SK-N-SH (cell line): ENCODE measurements around the gene ACACA. TPM values are rescaled to one million over a fixed set of nuclear protein-coding genes. Genes with fewer than 3 reads are reported as not detected.
A peak's percentile ranks its signal among the peaks of the same experiment; 100 is the strongest.

Experiments
- CTCF ChIA-PET: fragments of 300-600, 350-600 bp; formaldehyde crosslinking; extraction: SDS; loops from one replicate; lab custom pipeline; 2021; lab: Yijun Ruan, JAX
- POLR2A ChIA-PET: fragments of 350-600 bp; sonication (Branson Sonifier 250); formaldehyde crosslinking; extraction: SDS; loops from one replicate; lab custom pipeline; 2020; ENCODE audit warnings: antibody characterized with exemption, inconsistent platforms; lab: Yijun Ruan, JAX
- DNase-seq: peaks from one replicate; pipeline ENCODE4 v3.0.0; 2012
- H2AFZ ChIP-seq: fragments of 200-600 bp; sonication (generic); 2 replicates; pipeline ENCODE4 v1.8.1; 2016; ENCODE audit warnings: antibody characterized with exemption, mild to moderate bottlenecking, low read depth
- H3F3A ChIP-seq: fragments of 200-600 bp; sonication (generic); replicated peaks from 2 replicates; pipeline ENCODE3; 2016; ENCODE audit warnings: antibody characterized with exemption, mild to moderate bottlenecking; ENCODE audit not compliant: insufficient read depth
- H3K27ac ChIP-seq, 2 experiments: fragments of 200-500 bp in 1 of 2; fragments of 200-600 bp in 1 of 2; sonication (Bioruptor generic) in 1 of 2; sonication (generic), shearing (Covaris generic) in 1 of 2; 2 replicates each; pipeline versions ENCODE4 v1.5.1 to v1.6.1; 2014 to 2016; ENCODE audit warnings: low read depth in 2 of 2, inconsistent platforms in 1 of 2, low read length in 1 of 2, mild to moderate bottlenecking in 1 of 2, mixed read lengths in 1 of 2
- H3K27me3 ChIP-seq: fragments of 200-600 bp; sonication (generic), shearing (Covaris generic); 2 replicates; pipeline ENCODE4 v1.6.1; 2016; ENCODE audit warnings: mixed run types; ENCODE audit not compliant: insufficient read depth
- H3K36me3 ChIP-seq, 2 experiments: fragments of 200-500 bp in 1 of 2; fragments of 200-600 bp in 1 of 2; sonication (Bioruptor generic) in 1 of 2; sonication (generic) in 1 of 2; replicated peaks in 1 of 2; 2 replicates each; pipeline versions ENCODE3 to v1.5.1; 2014 to 2016; ENCODE audit warnings: low read length in 1 of 2, mild to moderate bottlenecking in 1 of 2; ENCODE audit not compliant: insufficient read depth in 2 of 2, control insufficient read depth in 1 of 2
- H3K4me1 ChIP-seq, 2 experiments: fragments of 200-500 bp in 1 of 2; fragments of 200-600 bp in 1 of 2; sonication (Bioruptor generic) in 1 of 2; sonication (generic), shearing (Covaris generic) in 1 of 2; 2 replicates each; pipeline versions ENCODE4 v1.5.1 to v1.6.1; 2014 to 2016; ENCODE audit warnings: low read depth in 1 of 2, low read length in 1 of 2, mixed run types in 1 of 2; ENCODE audit not compliant: insufficient read depth in 2 of 2, control insufficient read depth in 1 of 2
- H3K4me2 ChIP-seq: fragments of 200-600 bp; sonication (generic), shearing (Covaris generic); 2 replicates; pipeline ENCODE4 v1.6.1; 2017; ENCODE audit warnings: mixed run types
- H3K4me3 ChIP-seq, 2 experiments: fragments of 200-500 bp in 1 of 2; fragments of 200-600 bp in 1 of 2; sonication (Bioruptor generic) in 1 of 2; sonication (generic), shearing (Covaris generic) in 1 of 2; 2 replicates each; pipeline versions ENCODE4 v1.5.1 to v1.8.1; 2014 to 2016; ENCODE audit warnings: low read depth in 2 of 2, inconsistent platforms in 1 of 2, low read length in 1 of 2, mild to moderate bottlenecking in 1 of 2, mixed read lengths in 1 of 2, moderate library complexity in 1 of 2
- H3K79me2 ChIP-seq: fragments of 200-600 bp; sonication (generic); 2 replicates; pipeline ENCODE4 v1.8.1; 2017; ENCODE audit warnings: mild to moderate bottlenecking; ENCODE audit not compliant: insufficient read depth
- H3K9ac ChIP-seq: fragments of 200-600 bp; sonication (generic); 2 replicates; pipeline ENCODE4 v1.6.1; 2017; ENCODE audit warnings: mixed run types
- H3K9me2 ChIP-seq: fragments of 200-600 bp; sonication (generic); 2 replicates; pipeline ENCODE4 v1.6.1; 2017; ENCODE audit warnings: mixed run types
- H3K9me3 ChIP-seq: fragments of 200-600 bp; sonication (generic); 2 replicates; pipeline ENCODE4 v1.6.1; 2017; ENCODE audit warnings: mixed run types, mild to moderate bottlenecking, moderate library complexity
- H4K20me1 ChIP-seq: fragments of 200-600 bp; sonication (generic); 2 replicates; pipeline ENCODE4 v1.6.1; 2017; ENCODE audit warnings: mild to moderate bottlenecking, mixed run types; ENCODE audit not compliant: insufficient read depth
- CHD2 ChIP-seq: fragments of 150-350 bp; IDR thresholded peaks from 2 replicates; pipeline ENCODE4 v1.6.1; 2018; ENCODE audit warnings: low read length; ENCODE audit not compliant: partially characterized antibody
- EP300 ChIP-seq, 2 experiments: IDR thresholded peaks; 2 replicates each; pipeline versions ENCODE4 v1.4.0 to v1.6.1; 2012; ENCODE audit warnings: borderline replicate concordance in 1 of 2, low read depth in 1 of 2, low read length in 1 of 2
- EZH2phosphoT487 ChIP-seq: fragments of 200-600 bp; sonication (generic); IDR thresholded peaks from 2 replicates; pipeline ENCODE4 v1.6.1; 2017; ENCODE audit warnings: low read depth, mixed run types, mild to moderate bottlenecking, antibody characterized with exemption, moderate library complexity, borderline replicate concordance
- POLR2AphosphoS5 ChIP-seq: IDR thresholded peaks from 2 replicates; pipeline ENCODE4 v1.6.1; 2012; ENCODE audit warnings: low read depth, low read length
- RFX5 ChIP-seq: IDR thresholded peaks from 2 replicates; pipeline ENCODE4 v1.6.1; 2012; ENCODE audit warnings: mild to moderate bottlenecking, improper control_type of control experiment, low read length
- RXRA ChIP-seq: IDR thresholded peaks from 2 replicates; pipeline ENCODE4 v1.4.0; 2012; ENCODE audit warnings: low read depth, mild to moderate bottlenecking, borderline replicate concordance
- SIN3A ChIP-seq: IDR thresholded peaks from 2 replicates; pipeline ENCODE4 v1.6.1; 2012; ENCODE audit warnings: low read depth, mild to moderate bottlenecking, low read length, moderate library complexity, borderline replicate concordance
- TEAD4 ChIP-seq: IDR thresholded peaks from 2 replicates; pipeline ENCODE4 v1.4.0; 2012; ENCODE audit warnings: mild to moderate bottlenecking, borderline replicate concordance; ENCODE audit not compliant: insufficient read depth
- WGBS: methylation state at CpG from one replicate; pipeline ENCODE4 v1.1.6; 2017; ENCODE audit warnings: low lambda C conversion rate; 5-methylcytosine and 5-hydroxymethylcytosine counted together
- polyA plus RNA-seq, 3 experiments: library from polyadenylated mRNA; depleted of rRNA; stranded (reverse); fragments of >200 nt; gene quantifications; 2 replicates each; pipeline ENCODE4 v1.2.3, GENCODE V29; 2012
- TF ChIP-seq, protein P1 (sequence below): fragments of 150-350 bp; IDR thresholded peaks from 2 replicates; pipeline ENCODE4 v1.6.1; 2017; ENCODE audit warnings: antibody characterized with exemption, low read length, low read depth, borderline replicate concordance
- TF ChIP-seq, protein P2 (sequence below): IDR thresholded peaks from 2 replicates; pipeline ENCODE4; 2012
- TF ChIP-seq, protein P3 (sequence below): IDR thresholded peaks from 2 replicates; pipeline ENCODE4 v1.6.1; 2012; ENCODE audit warnings: mild to moderate bottlenecking, low read depth, low read length, moderate library complexity

ACACA gene
- polyA plus RNA-seq, 1 of the 3 experiments (the other 2 are of a cell fraction), result 27.2 TPM

DNA sequence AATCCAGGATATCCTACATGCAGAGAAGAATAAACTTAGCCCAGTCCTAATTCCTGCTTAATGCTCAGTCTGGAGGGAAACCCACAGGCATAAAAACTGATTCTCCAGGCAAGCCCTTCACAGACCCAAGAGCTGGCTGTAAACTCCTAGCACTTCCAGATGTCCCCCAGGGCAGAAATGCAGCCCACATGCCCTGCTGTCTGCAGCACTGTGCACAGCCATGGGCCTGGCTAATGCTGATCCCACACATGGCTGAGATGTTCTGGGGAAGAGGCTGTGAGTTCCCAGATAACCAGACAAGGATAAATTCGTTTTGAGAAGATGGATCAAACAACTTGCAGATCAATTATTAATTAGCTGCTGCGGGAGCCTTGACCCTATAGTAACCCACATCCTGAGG lies 309.5 kb downstream of the ACACA start (continued):
- TF ChIP-seq RFX5 (no peak), EP300 (IDR thresholded peaks at IDR 0.05; ENCODE audit: borderline replicate concordance in 1 of 2, low read depth in 1 of 2, low read length in 1 of 2) (peak in 1 of 2 experiments; percentile 45; a peak in 1 of 4 replicates), RXRA (no peak), SIN3A (no peak)
- TF ChIP-seq, protein P1, sequence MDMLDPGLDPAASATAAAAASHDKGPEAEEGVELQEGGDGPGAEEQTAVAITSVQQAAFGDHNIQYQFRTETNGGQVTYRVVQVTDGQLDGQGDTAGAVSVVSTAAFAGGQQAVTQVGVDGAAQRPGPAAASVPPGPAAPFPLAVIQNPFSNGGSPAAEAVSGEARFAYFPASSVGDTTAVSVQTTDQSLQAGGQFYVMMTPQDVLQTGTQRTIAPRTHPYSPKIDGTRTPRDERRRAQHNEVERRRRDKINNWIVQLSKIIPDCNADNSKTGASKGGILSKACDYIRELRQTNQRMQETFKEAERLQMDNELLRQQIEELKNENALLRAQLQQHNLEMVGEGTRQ, result no peak
- TF ChIP-seq, protein P2, sequence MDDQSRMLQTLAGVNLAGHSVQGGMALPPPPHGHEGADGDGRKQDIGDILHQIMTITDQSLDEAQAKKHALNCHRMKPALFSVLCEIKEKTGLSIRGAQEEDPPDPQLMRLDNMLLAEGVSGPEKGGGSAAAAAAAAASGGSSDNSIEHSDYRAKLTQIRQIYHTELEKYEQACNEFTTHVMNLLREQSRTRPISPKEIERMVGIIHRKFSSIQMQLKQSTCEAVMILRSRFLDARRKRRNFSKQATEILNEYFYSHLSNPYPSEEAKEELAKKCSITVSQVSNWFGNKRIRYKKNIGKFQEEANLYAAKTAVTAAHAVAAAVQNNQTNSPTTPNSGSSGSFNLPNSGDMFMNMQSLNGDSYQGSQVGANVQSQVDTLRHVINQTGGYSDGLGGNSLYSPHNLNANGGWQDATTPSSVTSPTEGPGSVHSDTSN, result no peak

DNA sequence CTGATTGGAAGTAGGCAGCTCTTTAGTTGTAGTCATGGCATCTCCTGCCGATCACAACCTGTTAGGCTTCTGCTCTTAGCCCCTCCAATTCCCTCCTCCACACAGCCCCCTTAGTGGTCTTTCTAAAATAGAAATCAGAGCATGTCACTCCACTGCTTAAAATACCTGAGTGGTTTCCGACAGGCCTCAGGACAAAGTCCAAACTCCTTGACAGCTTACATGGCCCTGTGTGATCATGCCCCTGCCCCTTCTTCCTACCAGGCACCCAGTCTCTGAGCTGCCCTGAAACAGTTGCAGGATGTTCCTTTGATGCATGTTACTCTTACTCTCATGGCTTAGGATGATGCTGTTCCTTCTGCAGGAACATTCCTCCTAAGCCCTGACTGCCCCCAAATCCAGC lies 310.6 kb downstream of the ACACA start:
- ChIA-PET POLR2A (no interaction called here), CTCF (interaction anchor here (1.0 to 3.1 kb wide), 6 partner anchors 8 to 470 kb away, joined by 4 to 15 read pairs (median 4); no protein-coding TSS in a partner anchor)
- Histone ChIP-seq H3K4me1 (peaks cover 0 to 23% of the 10 kb centered on the region in 2 experiments; a peak in 1 of 4 replicates), H3K4me3 (no peak overlapping the region), H3K79me2 (no peaks in the 10 kb centered on the region), H2AFZ (no peak overlapping the region), H3K9me2 (no peaks in the 10 kb centered on the region), H3F3A (no peaks in the 10 kb centered on the region), H3K27ac (no peak overlapping the region), H3K9me3 (no peaks in the 10 kb centered on the region), H4K20me1 (no peaks in the 10 kb centered on the region), H3K4me2 (no peak overlapping the region), H3K27me3 (no peaks in the 10 kb centered on the region), H3K9ac (no peak overlapping the region), H3K36me3 (peaks cover 3 to 44% of the 10 kb centered on the region in 2 experiments)
- WGBS, result 100% methylated on average over 2 of the region's 2 CpGs
- no peak for DNase-seq
- TF ChIP-seq, protein P2, result no peak
- TF ChIP-seq, protein P1, result no peak
- TF ChIP-seq, protein P3, sequence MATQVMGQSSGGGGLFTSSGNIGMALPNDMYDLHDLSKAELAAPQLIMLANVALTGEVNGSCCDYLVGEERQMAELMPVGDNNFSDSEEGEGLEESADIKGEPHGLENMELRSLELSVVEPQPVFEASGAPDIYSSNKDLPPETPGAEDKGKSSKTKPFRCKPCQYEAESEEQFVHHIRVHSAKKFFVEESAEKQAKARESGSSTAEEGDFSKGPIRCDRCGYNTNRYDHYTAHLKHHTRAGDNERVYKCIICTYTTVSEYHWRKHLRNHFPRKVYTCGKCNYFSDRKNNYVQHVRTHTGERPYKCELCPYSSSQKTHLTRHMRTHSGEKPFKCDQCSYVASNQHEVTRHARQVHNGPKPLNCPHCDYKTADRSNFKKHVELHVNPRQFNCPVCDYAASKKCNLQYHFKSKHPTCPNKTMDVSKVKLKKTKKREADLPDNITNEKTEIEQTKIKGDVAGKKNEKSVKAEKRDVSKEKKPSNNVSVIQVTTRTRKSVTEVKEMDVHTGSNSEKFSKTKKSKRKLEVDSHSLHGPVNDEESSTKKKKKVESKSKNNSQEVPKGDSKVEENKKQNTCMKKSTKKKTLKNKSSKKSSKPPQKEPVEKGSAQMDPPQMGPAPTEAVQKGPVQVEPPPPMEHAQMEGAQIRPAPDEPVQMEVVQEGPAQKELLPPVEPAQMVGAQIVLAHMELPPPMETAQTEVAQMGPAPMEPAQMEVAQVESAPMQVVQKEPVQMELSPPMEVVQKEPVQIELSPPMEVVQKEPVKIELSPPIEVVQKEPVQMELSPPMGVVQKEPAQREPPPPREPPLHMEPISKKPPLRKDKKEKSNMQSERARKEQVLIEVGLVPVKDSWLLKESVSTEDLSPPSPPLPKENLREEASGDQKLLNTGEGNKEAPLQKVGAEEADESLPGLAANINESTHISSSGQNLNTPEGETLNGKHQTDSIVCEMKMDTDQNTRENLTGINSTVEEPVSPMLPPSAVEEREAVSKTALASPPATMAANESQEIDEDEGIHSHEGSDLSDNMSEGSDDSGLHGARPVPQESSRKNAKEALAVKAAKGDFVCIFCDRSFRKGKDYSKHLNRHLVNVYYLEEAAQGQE, result no peak
- no peak for TF ChIP-seq POLR2AphosphoS5
- TF ChIP-seq CHD2, result no peak
- TF ChIP-seq EZH2phosphoT487, result no peak
- no peak for TF ChIP-seq TEAD4
